GM08714 (cell line): ENCODE data around the gene GNPTG.

Experiments
- H3K4me3 ChIP-seq: fragments of 200-500 bp; sonication (Bioruptor generic); 2 replicates; pipeline ENCODE4 v1.5.1; 2014; ENCODE audit warnings: mild to moderate bottlenecking, low read length, inconsistent platforms
- ZNF274 ChIP-seq: IDR thresholded peaks from 2 replicates; pipeline ENCODE4 v1.6.1; 2012; ENCODE audit warnings: mild to moderate bottlenecking, low read depth, low read length

GNPTG gene

GRCh38 chr16:1344499-1344898, 7.2 kb upstream of the GNPTG start:
- TF ChIP-seq ZNF274: no peak

GRCh38 chr16:1345087-1345486, 6.6 kb upstream of the GNPTG start:
- no peak overlapping the region for H3K4me3 ChIP-seq
- no peak for TF ChIP-seq ZNF274

More at GRCh38 chr16:1344499-1344898, 7.2 kb upstream of the GNPTG start:
- no peak overlapping the region for H3K4me3 ChIP-seq

GRCh38 chr16:1345651-1346421, 5.9 kb upstream of the GNPTG start:
- TF ChIP-seq ZNF274: no peak
- no peak overlapping the region for H3K4me3 ChIP-seq

GRCh38 chr16:1346422-1347285, 5.1 kb upstream of the GNPTG start:
- TF ChIP-seq ZNF274: no peak

GRCh38 chr16:1347286-1347855, 4.4 kb upstream of the GNPTG start:
- no peak for TF ChIP-seq ZNF274
- H3K4me3 ChIP-seq: no peak overlapping the region

More at GRCh38 chr16:1346422-1347285, 5.1 kb upstream of the GNPTG start:
- no peak overlapping the region for H3K4me3 ChIP-seq

GRCh38 chr16:1347962-1348361, 3.8 kb upstream of the GNPTG start:
- TF ChIP-seq ZNF274: no peak

GRCh38 chr16:1348441-1348840, 3.3 kb upstream of the GNPTG start:
- no peak overlapping the region for H3K4me3 ChIP-seq
- TF ChIP-seq ZNF274: no peak

More at GRCh38 chr16:1347962-1348361, 3.8 kb upstream of the GNPTG start:
- H3K4me3 ChIP-seq: no peak overlapping the region

GRCh38 chr16:1348926-1349325, 2.8 kb upstream of the GNPTG start:
- no peak for TF ChIP-seq ZNF274
- no peak overlapping the region for H3K4me3 ChIP-seq

- no peak overlapping the region for H3K4me3 ChIP-seq
- no peak for TF ChIP-seq ZNF274
These were observed 2.4 kb upstream of the GNPTG start for GRCh38 chr16:1349351-1349750.

GRCh38 chr16:1349951-1350350, 1.8 kb upstream of the GNPTG start:
- no peak for TF ChIP-seq ZNF274
- H3K4me3 ChIP-seq: no peak overlapping the region; the same call in 1 of the 2 replicates

GRCh38 chr16:1350691-1351090, 1.0 kb upstream of the GNPTG start:
- no peak for TF ChIP-seq ZNF274
- H3K4me3 ChIP-seq: peak overlapping the region; percentile 96

GRCh38 chr16:1351215-1351581, 533 bp upstream of the GNPTG start:
- TF ChIP-seq ZNF274: no peak
- peak overlapping the region; percentile 96 for H3K4me3 ChIP-seq

GRCh38 chr16:1354815-1355540, 3.2 kb downstream of the GNPTG start:
- no peak for TF ChIP-seq ZNF274

GRCh38 chr16:1355591-1355990, 3.9 kb downstream of the GNPTG start:
- no peak for TF ChIP-seq ZNF274
- no peak overlapping the region for H3K4me3 ChIP-seq

More at GRCh38 chr16:1354815-1355540, 3.2 kb downstream of the GNPTG start:
- no peak overlapping the region for H3K4me3 ChIP-seq
